Pons (tissue), 1 donor: ENCODE measurements around the gene NAA35.

Experiments
- DNase-seq: peaks from one replicate; pipeline ENCODE4 v3.0.0-alpha.2; 2016; ENCODE audit warnings: low spot score

NAA35 gene

DNA sequence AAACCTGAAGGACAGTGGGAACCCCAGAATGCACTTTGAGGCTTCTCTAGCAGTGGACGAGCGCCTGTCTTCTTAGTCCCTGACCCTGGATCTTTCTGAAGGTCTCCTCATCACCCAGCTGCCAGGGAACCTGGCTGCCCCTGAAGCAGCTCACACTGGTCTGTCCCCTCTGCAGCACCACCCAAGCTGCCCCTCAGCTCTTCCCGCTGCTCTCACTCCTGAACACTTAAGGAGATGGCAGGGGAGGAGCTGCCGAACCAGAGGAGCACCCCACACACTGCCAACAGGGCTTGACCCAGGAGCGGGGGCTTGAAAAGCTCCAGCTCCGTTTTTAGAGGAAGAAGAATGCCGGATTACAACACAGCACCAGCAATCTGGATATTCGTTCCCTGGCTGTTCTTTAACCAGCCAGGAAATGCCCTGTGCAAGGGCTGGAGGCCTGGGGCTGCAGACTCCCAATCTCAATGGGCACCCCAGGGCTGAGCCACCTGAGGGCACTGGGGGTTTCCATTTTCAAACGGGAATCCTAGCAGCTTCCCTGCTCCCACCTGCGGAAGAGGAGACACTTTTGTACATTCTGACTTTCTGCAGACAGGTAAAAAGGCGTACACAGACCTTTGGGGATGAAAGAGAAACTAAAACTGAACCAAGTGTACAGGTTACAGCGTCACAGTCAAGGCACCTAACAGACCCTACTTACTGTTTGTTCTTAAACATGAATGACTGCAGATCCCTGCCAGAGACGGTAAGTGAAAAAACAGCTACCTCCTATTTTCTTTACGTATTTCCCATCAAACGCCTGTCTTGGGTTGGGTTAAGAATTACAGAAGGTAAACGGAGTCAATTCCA is 122.1 kb downstream of the NAA35 start:
- DNase-seq: no peak

DNA sequence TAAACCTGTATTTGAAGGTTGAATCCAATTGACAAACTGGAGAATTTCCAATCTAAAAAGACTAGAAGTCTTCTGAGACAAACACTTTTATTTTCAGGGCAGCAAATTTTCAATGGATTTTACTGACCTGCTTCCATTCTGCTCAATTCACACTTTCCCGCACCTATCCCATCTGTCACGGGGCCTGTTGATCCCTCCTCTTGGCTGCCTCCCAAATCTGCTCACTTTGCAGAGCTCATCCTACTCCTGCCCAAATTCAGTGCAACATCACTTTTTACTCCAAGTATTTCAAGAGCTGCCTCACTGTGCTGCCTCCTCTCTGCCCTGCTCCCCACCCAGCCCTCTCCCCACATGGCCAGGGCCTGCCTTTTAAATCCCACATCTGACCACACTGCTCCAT is 123.3 kb downstream of the NAA35 start:
- DNase-seq: no peak

DNA sequence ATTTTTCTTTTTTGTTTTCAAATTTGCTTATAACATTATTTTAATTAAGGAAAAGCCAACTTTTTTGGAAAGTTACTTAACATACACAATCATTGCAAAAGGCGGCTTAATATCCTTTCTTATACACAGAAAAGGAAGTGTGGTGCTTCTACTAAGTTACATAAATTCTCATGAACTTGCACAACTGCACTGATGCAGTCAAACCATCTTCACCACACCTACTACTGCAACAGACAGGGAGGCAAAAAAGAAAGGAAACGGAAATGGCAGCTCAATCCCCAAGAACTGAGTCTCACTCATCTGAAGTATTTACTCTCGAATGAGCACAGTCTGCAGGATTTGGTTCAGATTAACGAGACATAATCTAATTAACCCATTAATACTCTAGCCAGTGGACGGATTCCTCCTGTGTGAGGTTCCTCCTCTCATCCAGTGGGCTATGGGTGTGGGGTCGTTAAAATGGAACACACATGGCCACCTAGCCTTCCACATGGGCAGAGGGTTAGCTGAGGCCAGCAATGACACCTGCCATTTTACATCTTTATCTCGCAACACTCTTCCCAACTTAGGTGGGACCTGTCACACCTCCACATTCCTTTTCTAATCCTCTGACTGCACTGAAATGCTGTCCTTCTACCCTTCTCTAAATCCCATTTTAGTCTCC is 128.4 kb downstream of the NAA35 start:
- no peak for DNase-seq
